GM21447 (cell line): ENCODE measurements around the gene HOXA5.

Experiments used
- ATAC-seq: cut with Tn5 transposase; IDR thresholded peaks from one replicate; pipeline ENCODE4 v1.9.1; 2021; ENCODE audit not compliant: unreplicated experiment

HOXA5 gene

GRCh38 chr7:27122077-27122910 is 21.2 kb downstream of the HOXA5 start:
- ATAC-seq, result no peak

GRCh38 chr7:27121684-27122076 is 21.8 kb downstream of the HOXA5 start:
- no peak for ATAC-seq

- no peak for ATAC-seq
These were observed 24.0 kb downstream of the HOXA5 start for GRCh38 chr7:27119412-27119911.

GRCh38 chr7:27118580-27118979 is 24.9 kb downstream of the HOXA5 start:
- ATAC-seq, result no peak

- no peak for ATAC-seq
These were observed 25.5 kb downstream of the HOXA5 start for GRCh38 chr7:27117887-27118491.

- ATAC-seq, result no peak
These were observed 26.3 kb downstream of the HOXA5 start for GRCh38 chr7:27116962-27117886.

- no peak for ATAC-seq
These were observed 27.2 kb downstream of the HOXA5 start for GRCh38 chr7:27116031-27116961.

- no peak for ATAC-seq
These were observed 28.1 kb downstream of the HOXA5 start for GRCh38 chr7:27115221-27116026.

GRCh38 chr7:27114881-27115220 is 28.6 kb downstream of the HOXA5 start:
- no peak for ATAC-seq

GRCh38 chr7:27113991-27114769 is 29.3 kb downstream of the HOXA5 start:
- no peak for ATAC-seq

- ATAC-seq, result no peak
These were observed 30.2 kb downstream of the HOXA5 start for GRCh38 chr7:27112955-27113949.

- ATAC-seq, result no peak
These were observed 31.1 kb downstream of the HOXA5 start for GRCh38 chr7:27112361-27112760.

- ATAC-seq, result no peak
These were observed 31.7 kb downstream of the HOXA5 start for GRCh38 chr7:27111751-27112277.

GRCh38 chr7:27111042-27111750 is 32.3 kb downstream of the HOXA5 start:
- ATAC-seq, result no peak

GRCh38 chr7:27110186-27111031 is 33.1 kb downstream of the HOXA5 start:
- no peak for ATAC-seq
